ENCODE data around the gene AKAP12. TPM values are rescaled to one million over a fixed set of nuclear protein-coding genes. Genes with fewer than 3 reads are reported as not detected.
A peak's percentile ranks its signal among the peaks of the same experiment; 100 is the strongest.

AKAP12 gene
- total RNA-seq, 1 donor from 2014 or later = 46.6 TPM

DNA sequence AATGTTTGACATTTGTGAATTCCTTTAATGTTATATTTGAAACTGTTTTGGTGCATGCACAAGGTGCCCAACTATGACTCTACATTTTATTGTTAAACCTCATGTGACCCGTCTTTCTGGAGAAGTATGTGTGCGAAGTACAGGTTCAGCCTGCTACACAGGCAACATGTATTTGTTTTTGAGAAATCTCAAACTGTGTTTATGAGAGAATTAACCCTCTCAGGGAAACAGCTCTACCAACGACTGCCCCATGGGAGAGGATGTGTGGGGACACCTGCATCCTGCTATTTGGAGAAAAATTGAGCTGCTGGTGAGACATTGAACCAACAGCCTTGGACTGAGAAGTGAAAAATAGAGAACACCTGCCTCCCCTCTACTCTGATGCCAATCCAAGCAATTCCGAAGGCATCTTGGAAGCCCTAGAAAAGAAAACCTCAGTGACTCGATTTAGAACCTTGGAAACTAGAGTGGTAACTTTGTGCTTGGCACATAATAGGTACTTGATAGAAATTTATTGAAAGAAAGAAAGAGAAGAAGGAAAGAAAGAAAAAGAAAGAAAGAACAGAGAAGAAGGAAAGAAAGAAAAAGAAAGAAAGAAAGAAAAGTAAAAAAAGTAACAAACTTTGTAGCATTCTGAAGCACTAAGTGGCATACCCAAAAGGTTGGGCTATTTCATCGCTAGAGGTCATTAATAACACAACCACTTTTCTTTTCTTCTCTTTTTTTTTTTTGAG is 2.9 kb upstream of the AKAP12 start:
- H3K4me1 Mint-ChIP-seq = peaks cover 17% of the 10 kb centered on the region
- no peaks in the 10 kb centered on the region for H3K36me3 Mint-ChIP-seq (ENCODE audit: low read depth)
- no peak for DNase-seq (ENCODE audit: low read depth, low spot score)
- TF ChIP-seq, protein P1, sequence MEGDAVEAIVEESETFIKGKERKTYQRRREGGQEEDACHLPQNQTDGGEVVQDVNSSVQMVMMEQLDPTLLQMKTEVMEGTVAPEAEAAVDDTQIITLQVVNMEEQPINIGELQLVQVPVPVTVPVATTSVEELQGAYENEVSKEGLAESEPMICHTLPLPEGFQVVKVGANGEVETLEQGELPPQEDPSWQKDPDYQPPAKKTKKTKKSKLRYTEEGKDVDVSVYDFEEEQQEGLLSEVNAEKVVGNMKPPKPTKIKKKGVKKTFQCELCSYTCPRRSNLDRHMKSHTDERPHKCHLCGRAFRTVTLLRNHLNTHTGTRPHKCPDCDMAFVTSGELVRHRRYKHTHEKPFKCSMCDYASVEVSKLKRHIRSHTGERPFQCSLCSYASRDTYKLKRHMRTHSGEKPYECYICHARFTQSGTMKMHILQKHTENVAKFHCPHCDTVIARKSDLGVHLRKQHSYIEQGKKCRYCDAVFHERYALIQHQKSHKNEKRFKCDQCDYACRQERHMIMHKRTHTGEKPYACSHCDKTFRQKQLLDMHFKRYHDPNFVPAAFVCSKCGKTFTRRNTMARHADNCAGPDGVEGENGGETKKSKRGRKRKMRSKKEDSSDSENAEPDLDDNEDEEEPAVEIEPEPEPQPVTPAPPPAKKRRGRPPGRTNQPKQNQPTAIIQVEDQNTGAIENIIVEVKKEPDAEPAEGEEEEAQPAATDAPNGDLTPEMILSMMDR (conservative IDR thresholded peaks at IDR 0.05) = no peak
- H3K9me3 Mint-ChIP-seq = no peaks in the 10 kb centered on the region
- peaks cover 8% of the 10 kb centered on the region for H3K27me3 Mint-ChIP-seq (ENCODE audit: low read depth)
- no peak overlapping the region for H3K27ac Mint-ChIP-seq (ENCODE audit: unreplicated experiment)
- no peak overlapping the region for H3K4me3 Mint-ChIP-seq

DNA sequence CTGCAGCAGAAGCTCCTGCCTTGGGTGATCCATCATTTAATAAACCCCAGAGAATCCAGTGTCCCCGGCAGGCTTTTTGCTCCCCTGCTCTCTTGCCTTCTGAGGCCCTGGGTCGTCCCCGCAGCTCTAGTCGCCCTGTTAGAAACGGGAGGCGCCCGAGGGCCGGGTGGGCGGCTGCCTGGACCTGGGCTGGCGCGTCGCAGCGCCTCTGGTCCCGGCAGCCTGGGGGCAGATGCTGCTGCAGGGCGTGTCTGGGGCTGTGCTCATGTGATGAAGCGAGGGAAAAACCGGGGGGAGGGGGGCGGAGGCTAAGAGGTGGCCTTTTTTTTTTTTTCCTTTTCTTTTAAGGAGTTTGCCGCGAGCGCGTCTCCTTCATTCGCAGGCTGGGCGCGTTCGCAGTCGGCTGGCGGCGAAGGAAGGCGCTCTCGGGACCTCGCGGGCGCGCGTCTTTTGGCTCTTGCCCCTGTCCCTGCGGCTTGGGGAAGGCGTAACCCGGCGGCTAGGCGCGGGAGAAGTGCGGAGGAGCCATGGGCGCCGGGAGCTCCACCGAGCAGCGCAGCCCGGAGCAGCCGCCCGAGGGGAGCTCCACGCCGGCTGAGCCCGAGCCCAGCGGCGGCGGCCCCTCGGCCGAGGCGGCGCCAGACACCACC is 394 bp downstream of the AKAP12 start:
- peaks cover 14% of the 10 kb centered on the region for H3K27me3 Mint-ChIP-seq (ENCODE audit: low read depth)
- peaks cover 35% of the 10 kb centered on the region for H3K4me1 Mint-ChIP-seq
- H3K9me3 Mint-ChIP-seq = no peaks in the 10 kb centered on the region
- H3K4me3 Mint-ChIP-seq = peak overlapping the region; percentile 99
- peak; percentile 67 for DNase-seq (ENCODE audit: low read depth, low spot score)
- H3K27ac Mint-ChIP-seq (ENCODE audit: unreplicated experiment) = peak overlapping the region; percentile 95
- no peaks in the 10 kb centered on the region for H3K36me3 Mint-ChIP-seq (ENCODE audit: low read depth)
- TF ChIP-seq, protein P1 (conservative IDR thresholded peaks at IDR 0.05) = no peak

DNA sequence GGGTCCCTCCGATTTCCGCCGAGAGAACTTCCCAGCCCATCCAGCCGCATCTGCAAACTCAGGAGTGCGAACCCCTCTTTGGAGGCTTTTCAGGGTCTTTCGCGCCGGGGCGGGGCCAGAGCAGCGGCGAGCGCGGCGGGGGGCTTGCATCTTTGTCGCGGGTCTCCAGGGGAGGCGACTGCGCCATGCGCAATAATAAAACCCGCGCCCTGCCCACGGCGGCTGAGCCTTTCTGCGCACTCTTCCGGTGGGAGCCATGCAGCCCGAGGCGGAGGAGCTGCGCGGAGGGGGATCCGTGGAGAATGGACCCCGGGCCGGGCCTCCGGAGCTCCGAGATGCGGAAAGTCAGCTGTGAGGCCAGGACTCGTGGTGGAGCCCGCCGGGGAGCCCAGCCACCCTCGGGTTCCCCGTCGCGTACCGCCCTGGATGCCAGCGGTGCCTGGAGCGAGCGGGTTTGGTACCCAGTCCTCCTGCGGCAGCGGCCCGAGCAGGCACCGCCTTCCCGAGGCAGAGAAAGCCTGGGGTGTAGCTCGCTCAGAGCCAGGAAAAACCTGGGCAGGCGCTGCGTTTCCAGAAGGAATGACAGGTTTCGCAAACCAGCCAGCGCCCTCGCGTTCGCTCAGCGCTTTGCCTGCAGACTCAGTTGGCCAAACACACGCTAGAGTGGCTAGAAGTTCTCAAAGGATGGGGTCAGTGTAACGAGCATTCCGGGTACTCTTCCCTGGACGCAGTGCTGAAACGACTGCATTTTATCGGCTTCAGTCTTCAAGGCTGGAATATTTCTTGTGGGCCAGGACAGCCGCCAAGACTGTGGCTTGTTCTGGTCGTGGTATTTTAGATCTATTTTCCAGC is 1.2 kb downstream of the AKAP12 start:
- Mint-ChIP-seq H3K9me3 (no peaks in the 10 kb centered on the region), H3K27me3 (ENCODE audit: low read depth) (peaks cover 14% of the 10 kb centered on the region), H3K27ac (ENCODE audit: unreplicated experiment) (no peak overlapping the region), H3K4me3 (peak overlapping the region; percentile 94), H3K4me1 (peaks cover 35% of the 10 kb centered on the region), H3K36me3 (ENCODE audit: low read depth) (no peaks in the 10 kb centered on the region)
- TF ChIP-seq, protein P1 (conservative IDR thresholded peaks at IDR 0.05) = no peak
- peak; percentile 47 for DNase-seq (ENCODE audit: low read depth, low spot score)

DNA sequence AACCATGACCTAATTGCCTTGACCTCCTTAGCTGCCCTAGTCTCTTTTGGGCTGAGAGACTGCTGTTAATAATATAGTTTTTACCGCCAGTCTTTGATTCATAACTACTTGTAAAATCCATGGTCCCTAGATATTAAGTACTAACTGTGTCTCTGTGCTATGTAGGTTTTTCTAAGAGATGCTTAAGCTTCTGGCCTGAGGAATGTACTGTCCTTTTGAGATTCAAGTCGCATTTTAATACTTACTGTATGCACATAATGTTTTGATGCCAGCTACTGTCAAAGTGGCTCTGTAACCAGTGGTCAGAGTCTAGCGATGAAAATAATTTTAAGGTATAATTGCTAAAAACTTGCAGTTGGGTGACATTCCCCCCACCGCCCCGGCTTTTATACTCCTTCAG is 2.1 kb downstream of the AKAP12 start:
- TF ChIP-seq, protein P1 (conservative IDR thresholded peaks at IDR 0.05) = no peak
- peaks cover 12% of the 10 kb centered on the region for H3K27me3 Mint-ChIP-seq (ENCODE audit: low read depth)
- peaks cover 35% of the 10 kb centered on the region for H3K4me1 Mint-ChIP-seq
- H3K9me3 Mint-ChIP-seq = no peaks in the 10 kb centered on the region
- H3K4me3 Mint-ChIP-seq = peak overlapping the region; percentile 94
- no peak overlapping the region for H3K27ac Mint-ChIP-seq (ENCODE audit: unreplicated experiment)
- DNase-seq (ENCODE audit: low read depth, low spot score) = no peak
- H3K36me3 Mint-ChIP-seq (ENCODE audit: low read depth) = no peaks in the 10 kb centered on the region

DNA sequence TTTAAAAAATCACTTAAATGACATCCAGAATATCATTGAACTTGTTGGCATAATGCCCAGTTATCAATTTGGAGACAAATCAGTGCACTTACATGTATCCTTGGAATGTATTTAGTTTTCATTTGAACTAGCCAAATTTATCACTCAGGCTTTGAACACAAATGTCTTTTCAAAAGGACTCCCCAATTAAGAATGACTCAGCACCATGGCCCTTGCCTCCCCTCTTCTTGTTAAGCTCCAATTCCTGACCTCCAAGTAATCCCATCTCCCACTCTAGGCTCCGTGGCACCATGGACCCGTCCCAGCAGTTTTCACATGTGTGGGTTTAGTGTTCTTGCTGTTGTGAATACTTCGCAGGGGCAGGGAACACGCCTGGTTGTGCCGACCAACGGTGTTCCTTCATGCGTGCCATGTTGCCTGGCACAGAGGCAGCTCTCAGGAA is 2.7 kb downstream of the AKAP12 start:
- Mint-ChIP-seq H3K27ac (ENCODE audit: unreplicated experiment) (no peak overlapping the region), H3K4me3 (peak overlapping the region; percentile 94), H3K9me3 (no peaks in the 10 kb centered on the region), H3K27me3 (ENCODE audit: low read depth) (peaks cover 12% of the 10 kb centered on the region), H3K36me3 (ENCODE audit: low read depth) (no peaks in the 10 kb centered on the region), H3K4me1 (peaks cover 35% of the 10 kb centered on the region)
- TF ChIP-seq, protein P1 (conservative IDR thresholded peaks at IDR 0.05) = no peak
- DNase-seq (ENCODE audit: low read depth, low spot score) = no peak

Data from neural crest cell (in vitro differentiated cells).